GM12892 (cell line): ENCODE data around the gene DGKE.

Experiments used
- DNase-seq: peaks from one replicate; pipeline ENCODE4 v3.0.0; 2011; ENCODE audit not compliant: insufficient read length
- FAIRE-seq: peaks from 2 replicates; lab custom pipeline; 2011; peaks lifted over from hg19 to GRCh38; lab: Jason Lieb, UNC
- POLR2A ChIP-seq: IDR thresholded peaks from 2 replicates; pipeline ENCODE4 v1.6.1; 2011; ENCODE audit warnings: low read depth, low read length, control low read depth
- POLR2AphosphoS5 ChIP-seq: IDR thresholded peaks from 2 replicates; pipeline ENCODE4 v1.6.1; 2011; ENCODE audit warnings: low read depth, low read length, control low read depth
- TAF1 ChIP-seq: IDR thresholded peaks from 2 replicates; pipeline ENCODE4 v1.6.1; 2011; ENCODE audit warnings: low read depth, mild to moderate bottlenecking, control low read depth, low read length, borderline replicate concordance

DGKE gene

GRCh38 chr17:56833057-56833808 lies 718 bp upstream of the DGKE start:
- TF ChIP-seq TAF1 (no peak; the same call in 1 of the 2 replicates), POLR2AphosphoS5 (peak; percentile 40; the same call in 1 of the 2 replicates), POLR2A (peak; percentile 65; the same call in 1 of the 2 replicates)
- FAIRE-seq (peak; percentile 86), DNase-seq (peak; percentile 43)

GRCh38 chr17:56834380-56835263 lies 671 bp downstream of the DGKE start:
- FAIRE-seq: peak; percentile 79
- peak; percentile 36 for DNase-seq
- TF ChIP-seq POLR2AphosphoS5: 0 out of 2 replicates have a peak, but pooled peaks have one; percentile 25
- TF ChIP-seq POLR2A: peak; percentile 8; the same call in 1 of the 2 replicates
- TF ChIP-seq TAF1: no peak

- TF ChIP-seq TAF1 (no peak), POLR2A (no peak), POLR2AphosphoS5 (no peak)
- no peak for DNase-seq
- no peak for FAIRE-seq
These were observed 1.3 kb downstream of the DGKE start for GRCh38 chr17:56835264-56835585.

- TF ChIP-seq POLR2A: no peak
- FAIRE-seq (no peak), DNase-seq (no peak)
These were observed 4.7 kb downstream of the DGKE start for GRCh38 chr17:56838687-56839086.

- FAIRE-seq: no peak
- TF ChIP-seq POLR2A (no peak), TAF1 (no peak), POLR2AphosphoS5 (no peak)
- no peak for DNase-seq
These were observed 8.6 kb downstream of the DGKE start for GRCh38 chr17:56842577-56842976.

GRCh38 chr17:56845934-56846333 lies 12.0 kb downstream of the DGKE start:
- DNase-seq (no peak), FAIRE-seq (peak; percentile 51)
- no peak for TF ChIP-seq POLR2AphosphoS5
- TF ChIP-seq POLR2A: no peak
- no peak for TF ChIP-seq TAF1

GRCh38 chr17:56847106-56847505 lies 13.2 kb downstream of the DGKE start:
- DNase-seq (no peak), FAIRE-seq (no peak)
- TF ChIP-seq POLR2A (no peak), POLR2AphosphoS5 (no peak), TAF1 (no peak)

- no peak for FAIRE-seq
- DNase-seq: no peak
These were observed 15.2 kb downstream of the DGKE start for GRCh38 chr17:56849131-56849530.

GRCh38 chr17:56850591-56850990 lies 16.6 kb downstream of the DGKE start:
- FAIRE-seq: no peak
- no peak for DNase-seq
- TF ChIP-seq POLR2AphosphoS5 (no peak), POLR2A (no peak), TAF1 (no peak)

More at GRCh38 chr17:56849131-56849530, 15.2 kb downstream of the DGKE start:
- no peak for TF ChIP-seq TAF1
- TF ChIP-seq POLR2AphosphoS5: no peak
- TF ChIP-seq POLR2A: no peak

GRCh38 chr17:56851008-56851407 lies 17.1 kb downstream of the DGKE start:
- DNase-seq (no peak), FAIRE-seq (no peak)
- TF ChIP-seq POLR2AphosphoS5 (no peak), TAF1 (no peak), POLR2A (no peak)

- TF ChIP-seq POLR2A (no peak), TAF1 (no peak), POLR2AphosphoS5 (no peak)
- DNase-seq: no peak
- FAIRE-seq: no peak
These were observed 27.9 kb downstream of the DGKE start for GRCh38 chr17:56861899-56862298.
